ENCODE results near the gene TSPAN4. TPM values are rescaled to one million over a fixed set of nuclear protein-coding genes. Genes with fewer than 3 reads are reported as not detected.

The TSPAN4 gene
- total RNA-seq, 1 experiment from 2014 or later = 50.3 TPM

- TF ChIP-seq RAD21 (IDR thresholded peaks at IDR 0.05; ENCODE audit: low read depth) = no peak
- no peak for TF ChIP-seq FOSL1 (IDR thresholded peaks at IDR 0.05; ENCODE audit: low read depth)
- no peak for TF ChIP-seq JUND (IDR thresholded peaks at IDR 0.05)
- no peak for TF ChIP-seq SP1 (IDR thresholded peaks at IDR 0.05; ENCODE audit: low read depth)
Measured at GRCh38 chr11:901452-902061, 58.9 kb downstream of the TSPAN4 start (continued).

GRCh38 chr11:904380-904779, 61.7 kb downstream of the TSPAN4 start:
- no TSS peak for BruUV-seq (replicated peaks)
- RAD21 ChIA-PET (ENCODE audit: low non-redundant PET in 1 of 2, low total read pairs in 2 of 2, uncharacterized antibody in 2 of 2, unreplicated experiment in 2 of 2) = no interaction called here
- no peak for DNase-seq (ENCODE audit: low read depth, low spot score)
- ATAC-seq = no peak
- H3K9ac ChIP-seq (ENCODE audit: low read length) = no peak overlapping the region
- H3K4me2 ChIP-seq (ENCODE audit: low read length) = no peak overlapping the region
- H3K27ac ChIP-seq (ENCODE audit: low read depth, low read length) = no peak overlapping the region
- TF ChIP-seq POLR2A (IDR thresholded peaks at IDR 0.05; ENCODE audit: borderline replicate concordance, extremely low read depth, insufficient read depth, insufficient read length) = no peak
- POLR2A ChIA-PET = no interaction called here
- H2AFZ ChIP-seq (ENCODE audit: low read depth, low read length, poor library complexity, severe bottlenecking) = no peak overlapping the region
- no peaks in the 10 kb centered on the region for H3K9me3 ChIP-seq (ENCODE audit: control insufficient read depth in 1 of 2, insufficient read depth in 1 of 2, low read depth in 1 of 2, low read length in 2 of 2)
- no peak overlapping the region for H3K4me3 ChIP-seq (replicated peaks in 1 of 2; ENCODE audit: low read depth in 1 of 2, low read length in 2 of 2)
- H4K20me1 ChIP-seq (ENCODE audit: insufficient read depth) = no peaks in the 10 kb centered on the region
- H3K9me2 ChIP-seq (ENCODE audit: insufficient read depth) = no peaks in the 10 kb centered on the region
- peaks cover 37% of the 10 kb centered on the region for H3K79me2 ChIP-seq (ENCODE audit: insufficient read depth, low read length)
- H3K4me1 ChIP-seq (ENCODE audit: control insufficient read depth in 1 of 2, insufficient read depth in 2 of 2, low read length in 2 of 2) = peaks cover 1 to 6% of the 10 kb centered on the region in 2 experiments
- H3K36me3 ChIP-seq (ENCODE audit: control insufficient read depth in 1 of 2, insufficient read depth in 2 of 2, low read length in 2 of 2) = peaks cover 21 to 45% of the 10 kb centered on the region in 2 experiments; a peak in 3 of 4 replicates
- CTCF ChIA-PET = no interaction called here
- intact Hi-C loops (cut with micrococcal nuclease) = no loop called here
- no peaks in the 10 kb centered on the region for H3K27me3 ChIP-seq (ENCODE audit: insufficient read depth, low read length)

GRCh38 chr11:905952-906351, 63.3 kb downstream of the TSPAN4 start:
- H3K9me3 ChIP-seq (ENCODE audit: control insufficient read depth in 1 of 2, insufficient read depth in 1 of 2, low read depth in 1 of 2, low read length in 2 of 2) = no peaks in the 10 kb centered on the region
- no peak for ATAC-seq
- peaks cover 6 to 12% of the 10 kb centered on the region in 2 experiments for H3K4me1 ChIP-seq (ENCODE audit: control insufficient read depth in 1 of 2, insufficient read depth in 2 of 2, low read length in 2 of 2)
- H3K36me3 ChIP-seq (ENCODE audit: control insufficient read depth in 1 of 2, insufficient read depth in 2 of 2, low read length in 2 of 2) = peaks cover 14 to 41% of the 10 kb centered on the region in 2 experiments; a peak in 3 of 4 replicates
- ChIA-PET RAD21 (ENCODE audit: low non-redundant PET in 1 of 2, low total read pairs in 2 of 2, uncharacterized antibody in 2 of 2, unreplicated experiment in 2 of 2) (no interaction called here), CTCF (no interaction called here), POLR2A (no interaction called here)
- H3K9ac ChIP-seq (ENCODE audit: low read length) = no peak overlapping the region
- H3K27ac ChIP-seq (ENCODE audit: low read depth, low read length) = no peak overlapping the region
- DNase-seq (ENCODE audit: low read depth, low spot score) = no peak
- no peaks in the 10 kb centered on the region for H4K20me1 ChIP-seq (ENCODE audit: insufficient read depth)
- H3K4me3 ChIP-seq (replicated peaks in 1 of 2; ENCODE audit: low read depth in 1 of 2, low read length in 2 of 2) = no peak overlapping the region
- no peaks in the 10 kb centered on the region for H3K9me2 ChIP-seq (ENCODE audit: insufficient read depth)
- H3K4me2 ChIP-seq (ENCODE audit: low read length) = no peak overlapping the region
- BruUV-seq (replicated peaks) = no TSS peak
- H2AFZ ChIP-seq (ENCODE audit: low read depth, low read length, poor library complexity, severe bottlenecking) = no peak overlapping the region
- no peak for TF ChIP-seq EZH2 (IDR thresholded peaks at IDR 0.05)
- TF ChIP-seq CEBPB (IDR thresholded peaks at IDR 0.05; ENCODE audit: low read depth) = no peak
- no peak for TF ChIP-seq POLR2A (IDR thresholded peaks at IDR 0.05; ENCODE audit: borderline replicate concordance, extremely low read depth, insufficient read depth, insufficient read length)
- H3K27me3 ChIP-seq (ENCODE audit: insufficient read depth, low read length) = no peaks in the 10 kb centered on the region
- H3K79me2 ChIP-seq (ENCODE audit: insufficient read depth, low read length) = peaks cover 49% of the 10 kb centered on the region
- intact Hi-C loops (cut with micrococcal nuclease) = no loop called here

Measured in HCT116 (cell line).